NB4 (cell line): ENCODE measurements around the gene TUFM.
"Not testable (repeated sequence)": the region's sequence is repeated elsewhere in the genome, so short reads cannot be mapped to it uniquely, and the experiment has no call there.

Source experiments
- DNase-seq: peaks from one replicate; pipeline ENCODE4 v3.0.0; 2010; ENCODE audit warnings: low read depth
- H3K4me3 ChIP-seq: one replicate; pipeline ENCODE4 v1.5.1; 2011; ENCODE audit warnings: mild to moderate bottlenecking, low read depth, low read length, moderate library complexity
- CTCF ChIP-seq: IDR thresholded peaks from one replicate; pipeline ENCODE4 v1.5.1; 2012; ENCODE audit warnings: low read depth, low read length
- MAX ChIP-seq: IDR thresholded peaks from 2 replicates; pipeline ENCODE4 v1.6.1; 2011; ENCODE audit warnings: low read depth, low read length
- MYC ChIP-seq: IDR thresholded peaks from 2 replicates; pipeline ENCODE4 v1.6.1; 2011; ENCODE audit warnings: low read depth, low read length
- POLR2A ChIP-seq: IDR thresholded peaks from 2 replicates; pipeline ENCODE4 v1.6.1; 2011; ENCODE audit warnings: mild to moderate bottlenecking; ENCODE audit not compliant: insufficient read length; ENCODE audit errors: extremely low read depth

The TUFM gene

GRCh38 chr16:28884045-28884444, 37.9 kb upstream of the TUFM start:
- no peak for DNase-seq
- TF ChIP-seq CTCF: no peak

GRCh38 chr16:28883221-28883996, 37.3 kb upstream of the TUFM start:
- no peak overlapping the region for H3K4me3 ChIP-seq
- TF ChIP-seq MAX (no peak), CTCF (no peak), POLR2A (no peak), MYC (no peak)
- DNase-seq: no peak

More at GRCh38 chr16:28884045-28884444, 37.9 kb upstream of the TUFM start:
- no peak overlapping the region for H3K4me3 ChIP-seq

GRCh38 chr16:28882551-28883160, 36.5 kb upstream of the TUFM start:
- no peak for DNase-seq
- no peak overlapping the region for H3K4me3 ChIP-seq
- TF ChIP-seq CTCF: no peak
- no peak for TF ChIP-seq POLR2A
- TF ChIP-seq MAX: no peak
- TF ChIP-seq MYC: no peak

- DNase-seq, H3K4me3 ChIP-seq: not testable (repeated sequence)
Observed at GRCh38 chr16:28881565-28881964, 35.4 kb upstream of the TUFM start.

GRCh38 chr16:28880955-28881354, 34.8 kb upstream of the TUFM start:
- no peak for TF ChIP-seq MAX
- TF ChIP-seq MYC: no peak
- TF ChIP-seq POLR2A: no peak
- no peak for TF ChIP-seq CTCF
- no peak overlapping the region for H3K4me3 ChIP-seq
- DNase-seq: no peak

GRCh38 chr16:28880589-28880915, 34.4 kb upstream of the TUFM start:
- TF ChIP-seq MAX: no peak
- no peak for TF ChIP-seq MYC
- TF ChIP-seq POLR2A: no peak
- TF ChIP-seq CTCF: no peak
- no peak for DNase-seq
- no peak overlapping the region for H3K4me3 ChIP-seq
